Renal pelvis (tissue), 4 donors: ENCODE data around the gene ARHGAP6. TPM values are rescaled to one million over a fixed set of nuclear protein-coding genes. Genes with fewer than 3 reads are reported as not detected.
A peak's percentile ranks its signal among the peaks of the same experiment; 100 is the strongest.
"Not testable (repeated sequence)": the region's sequence is repeated elsewhere in the genome, so short reads cannot be mapped to it uniquely, and the experiment has no call there.

ENCODE experiments used
- DNase-seq: peaks from one replicate; pipeline ENCODE4 v3.0.0-alpha.2; 2013
- polyA plus RNA-seq, 3 donors: library from polyadenylated mRNA; unstranded; fragments of 120-200 nt; gene quantifications; one replicate each; pipeline ENCODE4 v1.2.1, GENCODE V29; 2013; ENCODE audit not compliant: insufficient read length in 3 of 3

ARHGAP6 gene
- polyA plus RNA-seq, 3 donors: 13.4 to 16.6 (median 14.8) TPM

DNA sequence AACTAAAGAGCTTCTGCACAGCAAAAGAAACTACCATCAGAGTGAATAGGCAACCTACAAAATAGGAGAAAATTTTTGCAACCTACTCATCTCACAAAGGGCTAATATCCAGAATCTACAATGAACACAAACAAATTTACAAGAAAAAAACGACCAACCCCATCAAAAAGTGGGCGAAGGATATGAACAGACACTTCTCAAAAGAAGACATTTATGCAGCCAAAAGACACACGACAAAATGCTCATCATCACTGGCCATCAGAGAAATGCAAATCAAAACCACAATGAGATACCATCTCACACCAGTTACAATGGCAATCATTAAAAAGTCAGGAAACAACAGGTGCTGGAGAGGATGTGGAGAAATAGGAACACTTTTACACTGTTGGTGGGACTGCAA is 304.1 kb downstream of the ARHGAP6 start:
- not testable (repeated sequence) for DNase-seq

GRCh38 chrX:11355944-11356343 is 309.8 kb downstream of the ARHGAP6 start:
- DNase-seq: not testable (repeated sequence)

GRCh38 chrX:11355259-11355909 is 310.3 kb downstream of the ARHGAP6 start:
- DNase-seq: no peak

- DNase-seq: no peak
Observed at GRCh38 chrX:11352296-11352741, 313.4 kb downstream of the ARHGAP6 start.

DNA sequence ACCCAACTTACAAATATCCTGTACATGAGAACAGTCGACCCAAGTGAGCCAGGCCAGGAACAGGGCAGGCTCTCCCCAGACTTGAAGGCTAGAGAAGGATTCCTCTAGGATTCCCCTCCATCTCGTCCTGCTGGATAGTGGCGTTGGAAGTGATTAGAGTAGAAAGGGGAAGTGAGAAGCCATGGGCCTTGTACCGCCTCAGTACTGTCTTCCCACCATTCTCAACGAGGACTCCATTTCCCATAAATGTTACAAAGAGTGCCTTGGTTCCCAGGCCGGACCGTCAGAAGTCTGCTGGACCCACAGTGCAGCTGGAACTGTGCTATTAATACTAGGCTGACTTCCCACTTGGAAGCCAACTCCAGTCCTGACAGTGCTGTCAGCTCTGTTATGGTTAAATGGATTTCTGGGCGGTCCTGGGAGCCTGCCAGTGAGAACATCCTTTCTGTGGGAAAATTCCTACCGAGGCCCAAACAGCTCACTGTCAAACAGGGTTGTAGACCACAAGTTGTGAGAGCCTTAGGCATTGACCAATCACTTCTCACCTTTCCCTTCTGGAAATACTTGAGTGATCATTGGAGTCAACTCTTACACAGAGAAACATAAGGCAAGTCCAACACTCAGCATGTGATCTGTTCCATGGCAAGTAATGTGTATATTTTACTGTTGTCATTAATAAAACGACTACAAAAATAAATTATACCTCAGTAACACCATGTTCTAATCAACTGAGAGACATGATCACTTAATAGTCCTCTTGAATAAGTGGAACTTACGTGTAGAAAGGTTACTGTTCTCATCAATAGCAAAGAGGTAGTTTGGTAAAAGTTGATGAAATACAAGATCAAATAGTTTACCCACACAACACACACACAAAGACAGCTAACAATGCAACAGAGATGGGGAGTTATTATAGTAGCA is 314.1 kb downstream of the ARHGAP6 start:
- no peak for DNase-seq

- DNase-seq: no peak
Observed at GRCh38 chrX:11349661-11350337, 315.9 kb downstream of the ARHGAP6 start.

GRCh38 chrX:11349020-11349419 is 316.7 kb downstream of the ARHGAP6 start:
- DNase-seq: no peak

DNA sequence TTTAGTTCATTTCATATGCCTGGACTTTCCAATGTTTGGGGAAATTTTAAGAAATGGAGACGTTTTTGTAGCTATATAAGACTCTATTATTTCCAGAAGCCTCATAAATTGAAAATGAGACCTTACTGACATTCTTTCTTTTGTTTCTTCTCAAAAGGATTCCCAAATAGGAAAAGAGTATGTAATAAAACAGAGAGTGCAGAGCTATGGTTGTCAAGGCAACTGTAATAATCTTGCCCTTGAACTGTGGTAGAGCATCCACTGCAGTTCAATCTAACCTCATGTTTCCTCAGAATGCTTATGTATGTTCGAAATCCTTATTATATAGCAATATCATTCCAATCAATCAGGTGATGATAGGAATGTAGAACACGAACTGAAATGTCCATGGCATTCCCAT is 318.4 kb downstream of the ARHGAP6 start:
- no peak for DNase-seq

- no peak for DNase-seq
Observed at GRCh38 chrX:11346121-11346682, 319.5 kb downstream of the ARHGAP6 start.

DNA sequence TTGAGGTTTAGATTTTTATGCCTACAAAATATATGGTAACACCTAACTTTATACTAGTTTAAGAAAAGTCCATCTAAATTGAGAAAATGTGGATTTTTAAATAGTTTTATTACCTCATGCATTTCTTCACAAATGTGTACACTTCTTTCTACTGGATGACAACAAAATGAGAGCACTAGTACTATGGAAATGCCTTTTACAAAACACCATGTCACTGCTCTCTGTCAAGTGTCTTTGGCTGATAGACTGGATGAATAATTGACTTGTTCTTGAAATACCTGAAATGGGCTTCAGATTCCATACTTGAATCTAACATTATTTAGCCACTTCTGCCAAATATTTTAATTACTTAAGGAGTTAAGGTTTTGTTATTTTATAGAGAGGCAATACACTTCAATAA is 323.0 kb downstream of the ARHGAP6 start:
- no peak for DNase-seq

DNA sequence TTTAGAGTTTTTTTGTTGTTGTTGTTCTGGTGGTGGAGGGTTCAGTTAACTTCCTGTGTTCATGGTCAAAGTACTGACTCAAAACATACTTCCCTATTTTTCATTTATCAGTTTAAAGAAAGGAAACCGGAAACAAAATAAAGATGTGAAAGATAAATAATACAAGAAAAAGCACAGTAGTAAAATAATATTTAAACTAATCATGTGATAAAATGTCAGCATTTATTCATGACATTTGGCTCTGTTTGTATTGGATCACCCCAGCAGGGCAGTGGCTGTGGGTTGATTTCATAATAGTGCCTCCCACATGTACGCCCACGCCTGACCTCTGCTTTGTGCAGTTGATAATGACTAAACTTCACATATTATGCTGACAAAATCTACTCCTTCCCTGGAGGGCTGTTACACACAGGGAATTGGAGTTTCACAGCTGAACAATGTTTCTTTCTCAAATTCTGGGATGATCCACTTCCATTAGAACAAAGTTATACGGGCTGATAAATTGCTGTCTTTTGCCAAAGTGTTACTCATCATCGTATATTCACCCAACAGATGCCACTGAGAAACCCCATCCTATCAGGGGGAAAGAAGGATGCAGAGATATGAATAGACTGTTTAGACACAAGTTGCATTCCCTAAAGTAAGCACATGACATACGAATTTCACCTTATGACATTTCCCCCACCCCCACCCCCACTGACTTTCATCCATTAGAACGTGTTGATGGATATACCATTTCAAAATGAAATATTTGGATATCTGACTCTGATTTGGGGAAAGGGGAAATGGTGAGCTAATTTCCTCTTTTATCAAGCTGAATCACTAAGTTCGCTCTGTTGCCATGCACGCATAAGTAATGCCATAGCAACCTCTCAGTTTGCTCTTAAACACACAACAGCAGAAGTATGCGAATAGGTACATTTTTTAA is 324.2 kb downstream of the ARHGAP6 start:
- DNase-seq: peak; percentile 39

GRCh38 chrX:11337292-11338009 is 328.3 kb downstream of the ARHGAP6 start:
- no peak for DNase-seq

GRCh38 chrX:11336201-11336600 is 329.5 kb downstream of the ARHGAP6 start:
- DNase-seq: no peak

DNA sequence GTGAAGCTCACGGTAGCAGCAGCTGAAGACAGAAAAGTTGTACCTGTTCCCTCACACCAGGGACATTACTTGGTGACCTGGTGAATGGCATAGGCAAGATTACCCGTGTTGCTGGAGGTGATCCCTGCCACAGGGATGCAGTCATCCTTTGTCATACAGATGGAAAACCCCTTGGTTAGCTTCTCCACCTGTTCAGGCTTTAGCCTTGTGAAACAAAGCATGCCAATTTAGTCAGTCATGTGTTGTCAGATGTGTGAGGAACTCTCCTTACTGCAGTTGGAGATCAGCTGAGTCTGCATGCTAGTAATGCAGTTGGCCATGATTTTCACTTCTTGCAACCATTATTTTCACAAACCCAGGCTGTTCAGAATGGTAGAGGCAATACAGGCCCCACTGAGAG is 331.6 kb downstream of the ARHGAP6 start:
- no peak for DNase-seq

- DNase-seq: no peak
Observed at GRCh38 chrX:11331788-11332187, 333.9 kb downstream of the ARHGAP6 start.

- no peak for DNase-seq
Observed at GRCh38 chrX:11329021-11329420, 336.7 kb downstream of the ARHGAP6 start.

- DNase-seq: no peak
Observed at GRCh38 chrX:11328134-11328533, 337.6 kb downstream of the ARHGAP6 start.

GRCh38 chrX:11321986-11322385 is 343.7 kb downstream of the ARHGAP6 start:
- DNase-seq: no peak

- no peak for DNase-seq
Observed at GRCh38 chrX:11319806-11320520, 345.8 kb downstream of the ARHGAP6 start.

- no peak for DNase-seq
Observed at GRCh38 chrX:11311706-11312105, 354.0 kb downstream of the ARHGAP6 start.
